BJ (cell line): ENCODE measurements around the gene MR1. TPM values are rescaled to one million over a fixed set of nuclear protein-coding genes. Genes with fewer than 3 reads are reported as not detected.

Experiments used
- CTCF ChIA-PET: fragments of 350-600 bp; formaldehyde crosslinking; extraction: SDS; loops from one replicate; lab custom pipeline; 2021; ENCODE audit warnings: antibody characterized with exemption, inconsistent platforms; lab: Yijun Ruan, JAX
- POLR2A ChIA-PET: fragments of 300-600 bp; sonication (Branson Sonifier 250); formaldehyde crosslinking; extraction: SDS; loops from one replicate; lab custom pipeline; 2021; ENCODE audit warnings: antibody characterized with exemption; lab: Charles Lee
- DNase-seq: peaks from one replicate; pipeline ENCODE4 v3.0.0-alpha.2; 2011; ENCODE audit warnings: low read depth
- H3K27me3 ChIP-seq: 2 replicates; pipeline ENCODE4 v1.6.0; 2011; ENCODE audit warnings: low read length; ENCODE audit not compliant: control insufficient read depth, insufficient read depth
- H3K36me3 ChIP-seq: 2 replicates; pipeline ENCODE4 v1.5.1; 2011; ENCODE audit warnings: low read length; ENCODE audit not compliant: control insufficient read depth, insufficient read depth
- H3K4me3 ChIP-seq: 2 replicates; pipeline ENCODE4 v1.5.1; 2011; ENCODE audit warnings: low read depth, mild to moderate bottlenecking, control low read depth, low read length
- polyA plus RNA-seq: library from polyadenylated mRNA; depleted of rRNA; stranded (reverse); fragments of >200 nt; gene quantifications from 2 replicates; pipeline ENCODE4 v1.2.3, GENCODE V29; 2011
- TF ChIP-seq, protein P1 (sequence below): IDR thresholded peaks from 2 replicates; pipeline ENCODE4 v1.5.1; 2011; ENCODE audit warnings: low read depth, mild to moderate bottlenecking, control low read depth, inconsistent platforms, low read length, moderate library complexity; ENCODE audit not compliant: insufficient read depth

MR1 gene
- polyA plus RNA-seq, 1 experiment: 25.0 TPM

GRCh38 chr1:181104042-181104789 lies 70.4 kb downstream of the MR1 start:
- POLR2A ChIA-PET: interaction anchor here (0.8 to 1.3 kb wide), 3 partner anchors 13 to 32 kb away, joined by 3 to 5 read pairs (median 4); no protein-coding TSS in a partner anchor
- TF ChIP-seq, protein P1, sequence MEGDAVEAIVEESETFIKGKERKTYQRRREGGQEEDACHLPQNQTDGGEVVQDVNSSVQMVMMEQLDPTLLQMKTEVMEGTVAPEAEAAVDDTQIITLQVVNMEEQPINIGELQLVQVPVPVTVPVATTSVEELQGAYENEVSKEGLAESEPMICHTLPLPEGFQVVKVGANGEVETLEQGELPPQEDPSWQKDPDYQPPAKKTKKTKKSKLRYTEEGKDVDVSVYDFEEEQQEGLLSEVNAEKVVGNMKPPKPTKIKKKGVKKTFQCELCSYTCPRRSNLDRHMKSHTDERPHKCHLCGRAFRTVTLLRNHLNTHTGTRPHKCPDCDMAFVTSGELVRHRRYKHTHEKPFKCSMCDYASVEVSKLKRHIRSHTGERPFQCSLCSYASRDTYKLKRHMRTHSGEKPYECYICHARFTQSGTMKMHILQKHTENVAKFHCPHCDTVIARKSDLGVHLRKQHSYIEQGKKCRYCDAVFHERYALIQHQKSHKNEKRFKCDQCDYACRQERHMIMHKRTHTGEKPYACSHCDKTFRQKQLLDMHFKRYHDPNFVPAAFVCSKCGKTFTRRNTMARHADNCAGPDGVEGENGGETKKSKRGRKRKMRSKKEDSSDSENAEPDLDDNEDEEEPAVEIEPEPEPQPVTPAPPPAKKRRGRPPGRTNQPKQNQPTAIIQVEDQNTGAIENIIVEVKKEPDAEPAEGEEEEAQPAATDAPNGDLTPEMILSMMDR: no peak
- no peak for DNase-seq
- Histone ChIP-seq H3K27me3 (no peaks in the 10 kb centered on the region), H3K4me3 (peak overlapping the region; percentile 78), H3K36me3 (no peaks in the 10 kb centered on the region)
- CTCF ChIA-PET: interaction anchor here (0.6 to 2.2 kb wide), 7 partner anchors 9 to 458 kb away, joined by 3 to 9 read pairs (median 4); no protein-coding TSS in a partner anchor

DNA sequence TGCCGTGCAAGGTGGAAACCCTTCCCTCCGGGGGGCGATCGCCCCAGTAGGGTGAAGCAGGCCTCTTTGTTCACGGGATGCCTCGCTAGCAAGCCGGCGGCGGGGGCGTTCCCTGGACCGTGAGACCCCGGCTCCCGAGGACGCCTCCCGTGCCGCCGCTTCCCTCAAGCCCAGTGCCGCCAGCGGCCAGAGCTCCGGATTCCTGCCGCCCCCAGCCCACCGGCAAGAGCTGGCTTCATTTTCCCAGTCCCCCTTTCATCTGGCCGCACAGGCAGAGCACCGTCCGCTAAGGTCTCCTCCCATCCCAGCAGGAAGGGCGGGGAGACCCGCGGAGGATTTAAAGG lies 71.0 kb downstream of the MR1 start:
- Histone ChIP-seq H3K4me3 (peak overlapping the region; percentile 78), H3K27me3 (no peaks in the 10 kb centered on the region), H3K36me3 (no peaks in the 10 kb centered on the region)
- CTCF ChIA-PET: interaction anchor here (0.6 to 2.4 kb wide), 13 partner anchors 9 to 458 kb away, joined by 3 to 9 read pairs (median 4); no protein-coding TSS in a partner anchor
- POLR2A ChIA-PET: interaction anchor here (0.6 to 1.3 kb wide), 5 partner anchors 8 to 72 kb away, joined by 3 to 12 read pairs (median 5); no protein-coding TSS in a partner anchor
- no peak for DNase-seq
- TF ChIP-seq, protein P1: no peak

DNA sequence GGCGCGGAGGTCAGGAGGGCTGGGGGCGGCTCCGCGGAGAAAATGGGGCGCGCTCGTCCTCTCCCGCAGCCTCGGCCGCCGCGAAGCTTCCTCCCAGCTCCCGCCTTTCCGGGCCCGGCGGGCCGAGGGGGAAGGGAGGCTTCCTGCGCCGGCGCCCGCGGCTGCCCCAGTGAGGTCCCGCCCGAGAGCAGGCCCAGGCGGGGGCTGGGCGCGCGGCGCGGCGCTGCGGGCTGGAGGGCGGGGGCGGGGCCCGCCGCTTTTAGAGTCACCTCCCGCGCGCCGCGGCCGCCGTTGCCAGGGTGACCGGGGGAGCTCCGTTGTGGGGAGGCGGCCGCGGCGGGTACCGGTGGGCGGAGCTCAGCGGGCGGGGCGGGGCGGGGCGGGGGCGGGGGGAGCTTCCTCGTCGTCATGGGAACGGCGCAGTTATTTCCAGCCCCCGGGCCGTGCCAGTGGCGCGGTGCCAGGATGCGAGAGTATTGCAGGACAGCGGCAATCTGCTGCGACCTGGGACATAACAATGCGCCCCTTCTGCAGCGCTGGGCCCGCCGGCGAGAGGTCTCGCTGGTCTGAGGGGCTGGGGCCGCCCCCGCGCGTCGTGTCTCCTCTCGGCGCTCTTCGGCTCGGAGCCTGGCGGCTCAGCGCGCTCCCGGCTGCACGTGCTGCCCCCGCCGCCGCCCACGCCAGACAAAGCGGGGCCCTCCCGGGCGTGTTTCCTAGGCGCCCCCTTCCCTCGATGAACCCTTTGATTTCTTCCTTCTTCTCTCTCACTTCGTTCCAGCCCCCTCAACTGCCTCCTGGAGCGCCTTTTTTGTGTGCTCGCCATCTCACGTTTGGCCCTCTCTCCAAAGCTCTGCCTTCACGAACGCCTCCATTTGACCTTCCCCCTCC lies 71.6 kb downstream of the MR1 start:
- TF ChIP-seq, protein P1: no peak
- ChIA-PET CTCF (interaction anchor here (0.8 to 2.4 kb wide), 13 partner anchors 9 to 224 kb away, joined by 3 to 9 read pairs (median 4); no protein-coding TSS in a partner anchor), POLR2A (interaction anchor here (0.6 to 1.3 kb wide), 6 partner anchors 9 to 978 kb away, joined by 3 to 14 read pairs (median 5); no protein-coding TSS in a partner anchor)
- peak overlapping the region; percentile 78 for H3K4me3 ChIP-seq
- DNase-seq: no peak
- H3K36me3 ChIP-seq: no peaks in the 10 kb centered on the region
- no peaks in the 10 kb centered on the region for H3K27me3 ChIP-seq

DNA sequence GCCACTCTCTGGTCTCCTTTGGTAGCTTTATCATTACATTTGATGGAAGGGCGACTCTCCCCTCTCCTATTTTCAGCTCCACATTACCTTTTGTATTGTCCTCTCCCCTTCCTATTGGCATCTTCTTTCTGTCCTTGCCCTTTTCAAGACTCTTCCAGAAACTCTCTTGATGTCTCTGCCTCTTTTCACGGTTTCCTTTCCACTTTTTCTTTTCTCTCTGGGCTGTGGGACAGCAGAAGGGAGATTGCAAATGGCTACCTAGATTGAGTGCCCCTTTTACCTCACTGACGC lies 72.2 kb downstream of the MR1 start:
- DNase-seq: no peak
- H3K4me3 ChIP-seq: no peak overlapping the region
- ChIA-PET POLR2A (interaction anchor here (1.3 kb wide), 1 partner anchor 30 kb away, joined by 5 read pairs; no protein-coding TSS in a partner anchor), CTCF (interaction anchor here (1.0 to 2.4 kb wide), 3 partner anchors 9 to 224 kb away, joined by 4 to 5 read pairs (median 4); no protein-coding TSS in a partner anchor)
- TF ChIP-seq, protein P1: no peak
- no peaks in the 10 kb centered on the region for H3K27me3 ChIP-seq
- H3K36me3 ChIP-seq: no peaks in the 10 kb centered on the region
